Cerebellar nuclear complex (tissue), 1 donor: ENCODE measurements around the gene MYO16.

Experiments
- DNase-seq, 2 experiments: peaks; one replicate each; lab custom pipeline; 2025; lab: John Stamatoyannopoulos, UW

The MYO16 gene

DNA sequence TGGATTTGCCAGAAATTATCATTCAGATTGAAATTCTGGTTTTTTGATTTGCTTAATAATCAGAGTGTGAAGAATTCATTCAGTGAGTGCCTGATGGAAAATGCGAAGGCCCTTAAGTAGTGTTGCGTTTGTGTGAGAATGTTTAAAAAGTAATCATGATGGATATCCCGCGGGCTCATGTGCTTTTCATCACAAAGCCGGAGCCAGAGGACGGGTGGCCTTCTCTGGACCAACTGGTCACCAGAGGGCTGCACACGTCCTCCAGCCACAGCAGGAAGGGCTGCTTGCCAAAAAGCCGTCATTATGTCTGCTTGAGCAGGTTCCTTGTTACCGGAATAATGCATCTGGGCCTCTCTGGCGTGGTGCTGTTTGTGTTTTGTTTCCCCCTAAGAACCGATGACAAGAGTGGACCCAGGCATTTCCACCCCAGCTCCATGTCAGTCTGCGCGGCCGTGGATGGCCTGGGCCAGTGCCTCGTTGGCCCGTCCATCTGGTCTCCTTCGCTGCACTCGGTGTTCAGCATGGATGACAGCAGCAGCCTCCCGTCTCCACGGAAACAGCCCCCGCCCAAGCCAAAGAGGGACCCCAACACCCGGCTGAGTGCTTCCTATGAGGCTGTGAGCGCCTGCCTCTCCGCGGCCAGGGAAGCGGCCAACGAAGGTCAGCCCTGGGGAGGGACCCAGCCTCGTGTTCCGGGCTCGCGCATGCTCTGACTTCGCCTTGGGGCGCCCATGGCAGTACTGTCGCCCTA is 497.7 kb downstream of the MYO16 start:
- no peak for DNase-seq

DNA sequence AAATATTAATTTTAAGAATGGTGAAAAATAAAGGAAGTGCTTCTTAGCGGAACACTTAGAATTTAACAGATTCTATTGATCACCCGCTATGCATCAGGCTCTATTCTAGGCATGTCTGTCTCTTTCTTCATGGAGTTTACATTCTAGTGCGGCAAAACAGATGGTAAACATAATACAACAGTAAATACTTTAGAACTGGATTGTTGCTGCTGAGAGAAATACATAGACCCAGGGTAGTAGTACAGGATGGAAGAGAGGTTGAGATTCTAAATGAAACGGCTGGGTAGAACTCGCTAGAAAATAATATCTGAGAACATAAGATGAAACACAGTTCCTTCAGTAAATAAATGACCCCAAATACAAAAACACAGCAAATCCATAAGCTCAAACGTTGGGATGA is 498.7 kb downstream of the MYO16 start:
- no peak for DNase-seq

DNA sequence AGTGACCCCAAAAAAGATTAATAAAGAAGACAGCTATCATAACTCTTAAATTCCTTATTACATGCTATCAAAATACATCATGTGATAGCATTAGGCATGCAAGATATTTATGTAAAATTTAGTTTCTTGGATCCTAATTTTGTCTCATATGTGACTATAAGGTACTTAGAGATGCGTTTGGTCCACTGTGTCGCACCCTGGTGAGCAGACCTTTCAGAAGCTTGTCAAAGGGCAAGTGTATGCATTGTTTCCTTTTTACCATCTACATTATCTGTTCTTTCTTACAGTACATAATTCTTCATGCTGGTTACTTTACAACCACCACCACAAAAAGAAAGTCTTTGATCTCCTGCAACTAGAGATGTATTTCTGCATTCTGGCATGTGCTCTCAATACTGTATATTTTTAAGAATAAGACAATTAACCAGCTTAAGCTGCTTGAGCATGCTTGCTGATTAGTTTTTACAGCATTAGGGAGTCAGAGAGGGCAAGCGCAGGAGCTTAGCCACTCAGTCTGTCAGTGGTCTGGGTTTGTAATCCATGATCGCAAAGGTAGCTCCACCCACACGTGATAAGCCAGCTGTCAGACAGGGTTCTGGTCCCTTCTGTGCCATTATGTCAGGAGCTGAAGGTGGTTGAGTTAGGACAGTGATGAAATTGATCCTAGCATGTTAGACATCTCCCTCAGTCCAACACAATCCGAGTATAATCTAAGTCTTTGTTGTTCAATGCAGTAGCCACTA is 500.9 kb downstream of the MYO16 start:
- DNase-seq = no peak

DNA sequence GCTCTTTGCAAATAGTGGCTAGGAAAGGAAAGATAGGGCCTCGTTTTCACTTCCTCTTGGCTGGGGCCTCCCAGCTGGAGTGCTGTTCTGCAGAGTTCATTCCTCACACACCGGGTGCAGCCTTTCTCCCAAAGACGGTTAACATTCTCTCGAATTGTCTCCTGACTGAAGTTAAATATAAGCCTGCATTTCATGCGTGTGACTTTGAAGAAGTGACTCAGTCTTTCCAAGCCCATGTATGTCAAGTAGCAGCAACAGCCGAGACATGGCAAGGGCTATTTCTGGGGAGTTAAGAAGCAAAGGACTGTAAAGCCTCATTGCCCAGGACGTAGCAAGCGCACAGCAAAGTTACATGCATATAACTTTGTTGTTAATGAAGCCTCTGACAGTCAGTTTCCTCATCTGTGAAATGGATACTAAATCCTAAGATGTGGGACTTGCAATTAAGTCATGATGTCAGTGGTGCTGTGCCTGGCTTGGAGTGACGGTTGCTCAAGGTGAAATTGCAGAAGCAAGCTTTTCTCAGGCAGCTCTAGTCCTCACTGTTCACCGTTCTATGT is 502.4 kb downstream of the MYO16 start:
- no peak for DNase-seq

DNA sequence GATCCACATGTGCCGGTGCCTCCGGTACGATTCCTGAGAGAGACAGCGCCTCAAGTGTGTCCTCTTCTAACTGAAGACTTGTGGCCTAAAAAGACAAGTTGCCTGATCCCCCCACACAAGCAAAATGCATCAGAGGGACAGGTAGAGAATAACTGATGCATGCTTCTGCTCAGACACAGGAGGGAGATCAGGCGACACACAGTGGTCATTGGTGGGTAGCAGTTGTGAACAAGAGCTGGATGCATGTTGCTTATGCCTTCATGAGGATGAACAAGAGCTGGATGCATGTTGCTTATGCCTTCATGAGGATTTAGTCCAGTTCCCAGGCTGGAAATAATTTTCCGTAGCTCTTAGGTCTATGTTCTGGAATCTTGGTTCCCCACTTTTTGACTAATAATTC is 505.6 kb downstream of the MYO16 start:
- DNase-seq = no peak

DNA sequence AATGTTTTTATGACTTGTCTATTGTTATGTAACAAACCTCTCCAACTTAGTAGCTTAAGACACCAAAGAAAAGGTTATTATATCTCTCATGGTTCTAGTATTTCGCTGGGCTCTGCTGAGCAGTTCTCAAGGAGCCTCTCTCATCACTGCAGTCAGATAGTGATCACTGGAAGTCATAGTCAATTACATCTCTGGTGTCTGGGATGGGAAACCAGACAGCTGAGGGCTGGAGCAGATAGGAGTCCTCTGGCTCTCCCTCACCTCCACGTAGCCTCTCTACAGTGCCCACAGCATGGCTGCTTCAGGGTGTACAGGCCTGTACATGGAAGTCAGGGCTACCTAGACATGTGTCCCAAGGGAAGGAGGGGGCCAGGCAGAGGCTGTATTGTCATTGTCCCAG is 507.5 kb downstream of the MYO16 start:
- no peak for DNase-seq

GRCh38 chr13:109139346-109139745 is 509.9 kb downstream of the MYO16 start:
- no peak for DNase-seq

DNA sequence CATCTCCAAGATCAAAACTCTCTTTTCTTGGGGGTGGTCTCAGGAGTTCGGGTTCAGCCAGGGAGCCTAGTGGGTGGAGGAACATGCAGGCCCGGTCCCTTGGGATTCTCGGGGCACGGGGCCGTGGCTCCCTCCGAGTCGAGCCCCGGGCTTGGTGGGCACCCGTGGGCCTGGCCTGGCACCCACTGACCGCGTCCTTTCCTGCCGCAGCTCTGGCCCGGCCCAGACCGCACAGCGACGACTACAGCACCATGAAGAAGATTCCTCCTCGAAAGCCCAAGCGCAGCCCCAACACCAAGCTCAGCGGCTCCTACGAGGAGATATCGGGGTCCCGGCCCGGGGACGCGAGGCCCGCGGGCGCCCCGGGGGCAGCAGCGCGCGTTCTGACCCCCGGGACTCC is 510.6 kb downstream of the MYO16 start:
- DNase-seq = no peak

- DNase-seq = no peak
These were observed 511.3 kb downstream of the MYO16 start for GRCh38 chr13:109140479-109141349.

- DNase-seq = no peak
These were observed 512.3 kb downstream of the MYO16 start for GRCh38 chr13:109141706-109142105.

GRCh38 chr13:109144693-109145437 is 515.5 kb downstream of the MYO16 start:
- no peak for DNase-seq

GRCh38 chr13:109145631-109146030 is 516.2 kb downstream of the MYO16 start:
- no peak for DNase-seq

DNA sequence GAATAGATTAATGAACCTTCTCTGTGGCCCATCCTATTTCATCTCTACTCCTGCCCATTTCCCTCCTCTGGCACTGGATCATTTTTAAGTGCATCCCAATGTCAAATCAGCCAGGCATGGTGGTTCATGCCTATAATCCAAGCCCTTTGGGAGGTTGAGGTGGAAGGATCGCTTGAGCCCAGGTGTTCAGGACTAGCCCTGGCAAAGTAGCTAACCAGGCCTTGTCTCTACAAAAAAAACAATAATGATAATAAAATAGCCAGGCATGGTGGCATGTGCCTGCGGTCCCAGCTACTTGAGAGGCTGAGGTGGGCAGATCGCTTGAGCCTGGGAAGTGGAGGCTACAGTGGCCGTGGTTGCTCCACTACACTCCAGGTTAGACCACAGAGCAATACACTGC is 517.0 kb downstream of the MYO16 start:
- DNase-seq = no peak

DNA sequence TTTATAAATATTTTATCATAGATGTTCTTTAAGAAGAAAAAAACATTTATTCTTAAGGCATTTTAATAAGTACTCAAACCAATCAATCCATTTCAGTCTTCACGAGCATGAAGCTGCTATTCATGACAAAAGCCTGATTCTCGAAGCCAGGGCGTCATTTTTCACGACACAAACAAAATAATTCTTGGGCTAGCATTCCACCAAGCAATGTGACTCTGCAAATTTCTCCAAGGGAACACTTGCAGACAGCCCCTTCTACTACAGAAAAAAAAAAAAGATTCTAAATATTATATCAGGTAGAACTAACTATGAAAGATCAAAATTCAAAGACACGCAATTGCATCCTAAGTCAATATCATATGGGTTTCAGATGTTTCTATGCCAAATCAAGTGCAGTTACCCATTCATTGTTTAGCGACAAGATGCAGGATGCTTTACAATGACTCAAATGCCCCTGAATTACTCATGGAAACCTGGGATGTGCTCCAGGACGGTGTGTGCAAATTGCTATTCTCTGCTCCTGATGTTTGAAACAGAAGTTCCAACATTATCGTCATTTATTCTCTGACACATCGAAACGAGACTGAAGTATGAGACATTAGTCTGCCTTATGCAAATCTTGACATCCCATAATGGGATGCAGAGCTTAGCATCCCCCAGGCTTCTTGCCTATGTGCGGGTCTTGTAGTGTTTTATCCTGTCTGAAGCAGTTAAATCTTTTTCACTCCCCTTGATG is 517.7 kb downstream of the MYO16 start:
- DNase-seq = no peak

DNA sequence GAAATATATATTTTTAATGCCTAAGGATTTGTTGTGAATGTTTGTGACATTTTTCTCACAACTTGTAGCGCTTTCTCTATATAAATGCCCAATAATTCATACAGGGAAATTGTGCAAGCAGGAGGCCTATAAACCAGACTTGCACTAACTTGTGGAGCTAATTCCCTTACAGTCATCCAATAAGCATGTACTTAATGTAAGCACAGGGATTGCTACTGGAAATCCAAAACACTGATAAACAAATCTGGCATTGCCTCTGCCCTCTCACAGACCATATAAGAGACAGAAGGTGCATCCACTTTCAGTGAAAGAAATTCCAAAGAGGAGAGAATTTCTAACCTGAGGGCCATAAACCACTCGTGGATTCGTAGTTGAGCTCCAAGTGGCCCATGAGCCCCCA is 518.8 kb downstream of the MYO16 start:
- DNase-seq = no peak

DNA sequence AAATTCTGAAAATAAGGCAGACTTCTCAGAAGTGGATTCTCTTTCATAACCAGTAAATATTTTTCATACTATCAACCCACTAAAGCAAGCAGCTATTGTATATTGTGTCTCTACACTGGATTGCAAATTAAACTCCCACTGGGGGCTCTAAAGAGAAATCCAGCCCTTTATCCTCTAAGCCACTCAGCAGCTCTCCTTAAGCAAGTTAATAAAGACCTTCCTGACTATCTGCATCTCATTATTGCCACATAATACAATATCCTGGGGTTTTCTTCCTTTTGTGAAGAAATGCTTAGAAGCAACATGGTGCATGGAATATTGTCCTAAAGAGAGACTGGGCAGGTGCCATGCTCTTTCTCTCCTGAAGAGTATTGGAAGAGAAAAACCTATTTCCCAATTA is 521.3 kb downstream of the MYO16 start:
- no peak for DNase-seq

GRCh38 chr13:109151255-109151654 is 521.8 kb downstream of the MYO16 start:
- no peak for DNase-seq

- DNase-seq = no peak
These were observed 522.3 kb downstream of the MYO16 start for GRCh38 chr13:109151696-109152095.

- DNase-seq = no peak
These were observed 523.0 kb downstream of the MYO16 start for GRCh38 chr13:109152311-109152820.

GRCh38 chr13:109152941-109153340 is 523.5 kb downstream of the MYO16 start:
- no peak for DNase-seq

DNA sequence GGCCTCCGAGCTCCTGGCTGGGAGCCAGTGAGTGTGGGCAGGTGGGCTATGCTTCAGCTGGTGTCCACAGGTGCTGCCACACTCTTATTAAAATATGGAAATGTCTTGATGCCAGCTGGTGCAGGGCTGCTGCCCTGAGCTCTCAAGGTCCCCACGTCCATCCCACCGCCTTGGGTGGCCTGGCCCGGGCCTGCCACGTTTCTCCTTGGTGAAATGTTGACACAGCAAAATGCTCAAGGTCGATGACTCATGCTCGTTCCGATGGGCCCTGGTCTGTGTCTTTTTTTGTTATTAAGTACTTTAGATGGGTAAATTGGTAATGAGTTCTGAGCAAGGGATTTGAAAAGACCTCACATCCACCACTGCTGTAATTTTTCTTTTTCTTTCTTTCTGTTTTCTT is 524.7 kb downstream of the MYO16 start:
- DNase-seq = no peak
